NK-92 (cell line): ENCODE results near the gene RAD51B.

ENCODE experiments used
- DNase-seq: peaks from one replicate; lab custom pipeline; 2025; ENCODE audit not compliant: unreplicated experiment; lab: John Stamatoyannopoulos, UW

RAD51B gene

GRCh38 chr14:68561531-68562007 lies 742.0 kb downstream of the RAD51B start:
- DNase-seq = no peak

- no peak for DNase-seq
Measured at GRCh38 chr14:68562911-68563250, 743.3 kb downstream of the RAD51B start.

- no peak for DNase-seq
Measured at GRCh38 chr14:68563251-68564131, 743.9 kb downstream of the RAD51B start.

- DNase-seq = no peak
Measured at GRCh38 chr14:68564191-68564825, 744.7 kb downstream of the RAD51B start.

GRCh38 chr14:68564826-68565759 lies 745.5 kb downstream of the RAD51B start:
- DNase-seq = no peak

- DNase-seq = no peak
Measured at GRCh38 chr14:68566075-68566474, 746.5 kb downstream of the RAD51B start.

GRCh38 chr14:68568907-68569897 lies 749.6 kb downstream of the RAD51B start:
- no peak for DNase-seq

GRCh38 chr14:68569970-68570409 lies 750.4 kb downstream of the RAD51B start:
- no peak for DNase-seq

GRCh38 chr14:68571114-68571591 lies 751.6 kb downstream of the RAD51B start:
- no peak for DNase-seq

- no peak for DNase-seq
Measured at GRCh38 chr14:68571928-68572525, 752.4 kb downstream of the RAD51B start.

- no peak for DNase-seq
Measured at GRCh38 chr14:68573126-68573525, 753.5 kb downstream of the RAD51B start.

GRCh38 chr14:68573722-68574121 lies 754.1 kb downstream of the RAD51B start:
- no peak for DNase-seq

GRCh38 chr14:68574461-68574860 lies 754.9 kb downstream of the RAD51B start:
- DNase-seq = no peak

- DNase-seq = no peak
Measured at GRCh38 chr14:68574906-68575305, 755.3 kb downstream of the RAD51B start.

GRCh38 chr14:68575426-68575825 lies 755.8 kb downstream of the RAD51B start:
- no peak for DNase-seq

- no peak for DNase-seq
Measured at GRCh38 chr14:68576031-68576430, 756.5 kb downstream of the RAD51B start.

GRCh38 chr14:68576496-68577244 lies 757.1 kb downstream of the RAD51B start:
- no peak for DNase-seq

GRCh38 chr14:68577802-68578541 lies 758.4 kb downstream of the RAD51B start:
- DNase-seq = no peak
